HUES48 (cell line): ENCODE measurements around the gene ADGRG3.

ENCODE experiments used
- H3K27ac ChIP-seq: one replicate; pipeline ENCODE4 v1.7.0; 2013; ENCODE audit warnings: low read depth, low read length, inconsistent platforms
- H3K27me3 ChIP-seq: 2 replicates; pipeline ENCODE4 v1.6.1; 2013; ENCODE audit warnings: mild to moderate bottlenecking, low read length; ENCODE audit not compliant: control insufficient read depth, insufficient read depth
- H3K36me3 ChIP-seq: 2 replicates; pipeline ENCODE4 v1.6.1; 2013; ENCODE audit warnings: low read length; ENCODE audit not compliant: control insufficient read depth, insufficient read depth
- H3K4me1 ChIP-seq: 2 replicates; pipeline ENCODE4 v1.6.1; 2013; ENCODE audit warnings: mild to moderate bottlenecking, low read length; ENCODE audit not compliant: control insufficient read depth, insufficient read depth
- H3K4me3 ChIP-seq: 2 replicates; pipeline ENCODE4 v1.5.1; 2013; ENCODE audit warnings: mild to moderate bottlenecking, low read depth, low read length
- H3K9ac ChIP-seq: 2 replicates; pipeline ENCODE4 v1.6.1; 2013; ENCODE audit warnings: mild to moderate bottlenecking, low read depth, low read length, moderate library complexity
- H3K9me3 ChIP-seq: 2 replicates; pipeline ENCODE4 v1.6.1; 2013; ENCODE audit warnings: low read length; ENCODE audit not compliant: control insufficient read depth, insufficient read depth

Gene ADGRG3

DNA sequence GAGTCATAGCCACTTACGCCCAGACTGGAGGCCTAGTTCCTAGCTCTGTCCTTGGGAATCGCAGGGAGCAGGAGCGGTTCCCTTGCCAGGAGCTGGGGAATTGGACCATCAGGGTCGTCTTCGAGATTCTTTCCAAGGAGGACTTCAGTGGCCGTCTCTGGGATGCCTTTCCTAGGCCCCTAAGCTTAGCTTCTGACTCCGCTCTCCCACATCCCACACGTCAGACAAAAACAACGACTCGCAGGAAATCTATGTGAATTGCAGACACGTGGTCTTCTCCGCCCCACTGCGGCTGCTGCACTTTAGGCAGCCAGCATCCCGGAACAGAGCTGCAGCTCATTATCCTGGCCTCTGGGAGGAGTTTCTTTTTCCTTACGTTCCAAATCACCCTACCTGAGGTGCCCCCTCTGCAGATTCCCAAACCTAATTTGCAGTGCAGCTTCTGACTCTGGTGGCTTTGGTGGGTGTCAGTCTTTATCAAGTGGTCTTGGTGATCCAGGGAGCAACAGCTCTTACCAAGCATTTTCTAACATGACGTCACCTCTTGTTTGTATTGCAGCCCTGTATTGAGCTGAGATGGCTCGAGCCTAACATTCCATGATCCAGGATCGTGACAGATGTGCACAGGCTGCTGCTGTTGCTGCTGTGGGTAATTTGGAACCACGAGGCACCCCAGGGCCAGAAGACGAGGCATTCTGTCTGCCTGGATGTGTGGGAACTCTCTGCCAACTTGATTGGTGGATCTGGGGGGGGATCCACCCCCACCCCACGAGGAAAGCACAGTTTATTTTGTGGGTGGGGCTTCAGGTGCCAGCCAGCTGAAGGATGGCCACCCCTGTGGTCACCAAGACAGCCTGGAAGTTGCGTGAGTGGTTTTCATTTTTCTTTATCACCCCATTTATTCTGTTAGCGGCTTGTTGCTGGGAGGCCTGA, 68.6 kb downstream of the ADGRG3 start:
- H3K9ac ChIP-seq: peak overlapping the region; percentile 21; the same call in 1 of the 2 replicates
- no peaks in the 10 kb centered on the region for H3K9me3 ChIP-seq
- peak overlapping the region; percentile 73 for H3K4me3 ChIP-seq
- peak overlapping the region; percentile 35 for H3K27ac ChIP-seq
- H3K27me3 ChIP-seq: no peaks in the 10 kb centered on the region
- H3K4me1 ChIP-seq: peaks cover 8% of the 10 kb centered on the region
- H3K36me3 ChIP-seq: peaks cover 12% of the 10 kb centered on the region; the same call in 1 of the 2 replicates

DNA sequence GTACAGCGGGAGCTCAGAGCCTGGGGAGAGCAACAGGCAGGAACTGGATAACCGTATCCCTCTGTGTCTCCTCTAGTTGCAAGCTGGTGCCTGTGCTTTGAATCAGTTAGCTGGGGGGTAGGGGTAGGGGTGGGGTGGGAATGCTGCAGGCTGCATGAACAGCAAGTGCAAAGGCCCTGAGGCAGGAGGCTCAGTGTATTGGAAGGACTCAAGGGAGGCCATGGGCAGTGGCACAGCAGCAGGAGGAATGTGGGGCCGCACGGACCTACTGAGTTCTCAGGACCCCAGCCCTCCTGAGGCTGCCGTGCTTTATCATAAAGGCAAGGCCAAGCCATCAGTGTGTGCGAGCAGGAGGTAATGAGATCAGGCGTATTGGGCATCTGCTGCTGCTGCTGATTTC, 70.7 kb downstream of the ADGRG3 start:
- no peak overlapping the region for H3K4me3 ChIP-seq
- no peak overlapping the region for H3K27ac ChIP-seq
- no peaks in the 10 kb centered on the region for H3K9me3 ChIP-seq
- H3K27me3 ChIP-seq: no peaks in the 10 kb centered on the region
- peaks cover 8% of the 10 kb centered on the region for H3K4me1 ChIP-seq
- no peak overlapping the region for H3K9ac ChIP-seq
- H3K36me3 ChIP-seq: peaks cover 17% of the 10 kb centered on the region; the same call in 1 of the 2 replicates
